ENCODE data around the gene TMBIM1. TPM values are rescaled to one million over a fixed set of nuclear protein-coding genes. Genes with fewer than 3 reads are reported as not detected.
A peak's percentile ranks its signal among the peaks of the same experiment; 100 is the strongest.

The TMBIM1 gene
- polyA plus RNA-seq, 6 donors from 2014 or later, result 72.6 to 137 (median 108) TPM

DNA sequence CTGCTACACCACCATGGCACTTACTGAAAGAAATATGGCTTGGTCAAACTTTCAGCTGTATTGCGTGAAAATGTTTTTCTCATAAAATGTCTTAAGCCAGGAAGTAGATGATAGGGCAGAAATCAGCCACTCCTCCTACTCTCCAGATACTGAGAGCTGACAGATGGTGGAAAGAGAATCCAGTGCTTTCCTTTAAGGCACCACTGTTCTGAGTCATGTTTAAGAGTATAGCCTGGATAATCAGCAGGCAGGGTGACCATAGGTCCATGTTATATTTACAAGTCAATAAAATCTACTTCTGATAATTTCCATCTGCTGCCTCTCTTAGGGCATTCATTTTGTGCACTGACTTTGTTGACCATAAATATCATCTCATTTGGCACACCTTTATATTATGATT lies 53.4 kb downstream of the TMBIM1 start:
- DNase-seq (no peak), ATAC-seq (ENCODE audit: low read depth in 2 of 2) (no peak)
- Mint-ChIP-seq H3K36me3 (peaks cover 8 to 16% of the 10 kb centered on the region in 2 donors), H3K27me3 (no peaks in the 10 kb centered on the region), H3K9me3 (no peaks in the 10 kb centered on the region), H3K27ac (no peak overlapping the region), H3K4me3 (no peak overlapping the region), H3K4me1 (no peaks in the 10 kb centered on the region)

DNA sequence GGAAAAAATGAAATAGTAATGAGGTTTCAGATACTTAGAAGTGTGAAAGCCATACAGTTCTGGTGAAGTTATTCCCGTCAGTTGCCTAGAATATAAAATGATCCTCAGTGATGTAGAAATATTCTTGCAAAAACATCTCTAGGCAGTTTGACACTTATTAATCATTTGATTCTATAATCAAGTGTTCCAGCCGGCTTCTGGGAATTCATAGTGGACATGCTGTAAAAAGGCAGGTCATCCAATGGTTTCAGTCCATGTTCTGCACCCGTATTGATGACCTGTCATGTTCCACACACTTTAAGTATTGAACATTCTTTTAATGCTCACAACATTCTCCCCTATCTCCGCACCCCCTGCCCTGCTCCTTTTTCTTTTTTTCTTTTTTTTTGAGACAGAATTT lies 55.5 kb downstream of the TMBIM1 start:
- no peak for DNase-seq
- no peaks in the 10 kb centered on the region for H3K27me3 Mint-ChIP-seq
- no peak overlapping the region for H3K4me3 Mint-ChIP-seq
- no peak for ATAC-seq (ENCODE audit: low read depth in 2 of 2)
- peaks cover 0 to 1% (median 0%) of the 10 kb centered on the region in 7 donors for H3K9me3 Mint-ChIP-seq
- peaks cover 0 to 7% (median 0%) of the 10 kb centered on the region in 3 donors for H3K4me1 Mint-ChIP-seq
- H3K27ac Mint-ChIP-seq, result peak overlapping the region in 2 of 6 donors; percentile 83 to 89
- H3K36me3 Mint-ChIP-seq, result peaks cover 4 to 15% of the 10 kb centered on the region in 2 donors

DNA sequence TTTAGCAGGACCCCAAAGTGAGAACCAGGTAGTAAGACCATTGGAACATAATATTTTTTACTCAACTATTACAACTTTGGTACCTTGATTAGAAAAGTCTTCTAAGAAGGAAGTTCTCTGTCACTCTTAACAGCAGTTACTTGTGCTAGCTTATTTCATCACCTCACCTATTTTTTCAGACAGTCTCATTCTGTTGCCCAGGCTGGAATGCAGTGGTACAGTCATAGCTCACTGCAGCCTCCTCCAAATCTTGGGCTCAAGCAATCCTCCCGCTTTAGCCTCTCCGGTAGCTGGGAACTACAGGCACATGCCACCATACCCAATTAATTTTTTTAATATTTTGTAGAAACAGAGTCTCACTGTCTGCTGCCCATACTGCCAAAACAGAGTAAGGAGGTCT lies 57.3 kb downstream of the TMBIM1 start:
- peak overlapping the region in 1 of 6 donors; percentile 30 for H3K27ac Mint-ChIP-seq
- peaks cover 9 to 14% (median 14%) of the 10 kb centered on the region in 3 donors for H3K4me1 Mint-ChIP-seq
- H3K27me3 Mint-ChIP-seq, result no peaks in the 10 kb centered on the region
- no peak for ATAC-seq (ENCODE audit: low read depth in 2 of 2)
- peaks cover 0 to 1% (median 0%) of the 10 kb centered on the region in 7 donors for H3K9me3 Mint-ChIP-seq
- H3K36me3 Mint-ChIP-seq, result peaks cover 16 to 25% of the 10 kb centered on the region in 2 donors
- H3K4me3 Mint-ChIP-seq, result no peak overlapping the region
- DNase-seq, result no peak

DNA sequence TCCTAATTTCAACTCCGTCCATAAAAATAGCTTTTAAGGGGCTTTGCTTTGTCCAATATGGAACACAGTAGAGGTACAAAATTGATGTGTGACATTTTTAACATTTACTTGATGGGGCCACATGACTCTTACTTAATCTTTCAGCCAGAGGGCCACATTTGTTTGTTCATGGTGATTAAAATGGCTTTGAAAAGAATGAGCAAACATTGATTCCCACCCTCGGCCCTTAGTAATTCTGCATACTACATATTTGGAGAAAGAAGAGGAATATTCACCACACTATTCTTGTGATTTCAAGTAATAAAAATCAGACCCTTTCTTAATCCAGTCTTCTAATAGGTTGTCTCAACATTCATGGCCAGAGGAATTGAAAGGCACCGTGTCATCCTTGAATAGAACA lies 57.8 kb downstream of the TMBIM1 start:
- Mint-ChIP-seq H3K36me3 (peaks cover 16 to 25% of the 10 kb centered on the region in 2 donors), H3K27ac (no peak overlapping the region), H3K4me3 (no peak overlapping the region), H3K27me3 (no peaks in the 10 kb centered on the region), H3K9me3 (peaks cover 0 to 1% (median 0%) of the 10 kb centered on the region in 7 donors), H3K4me1 (peaks cover 9 to 15% (median 14%) of the 10 kb centered on the region in 3 donors)
- DNase-seq, result no peak
- no peak for ATAC-seq (ENCODE audit: low read depth in 2 of 2)

DNA sequence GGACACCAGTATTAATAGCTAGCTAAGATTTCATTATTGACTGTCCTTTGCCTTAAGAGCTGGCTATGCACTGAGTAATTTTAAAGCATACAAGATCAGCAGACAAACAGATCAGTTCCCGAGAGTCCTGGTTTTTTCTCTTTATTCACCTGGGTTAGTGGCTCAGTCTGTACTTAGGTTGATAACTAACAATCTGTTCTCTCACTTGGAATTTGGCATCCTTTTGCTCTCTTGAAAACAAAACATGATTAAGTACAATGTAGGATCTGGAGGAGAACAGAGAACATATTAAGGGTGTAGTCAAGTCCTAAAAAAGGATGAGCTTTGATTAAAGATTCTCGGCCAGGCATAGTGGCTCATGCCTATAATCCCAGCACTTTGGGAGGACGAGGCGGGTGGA lies 58.8 kb downstream of the TMBIM1 start:
- Mint-ChIP-seq H3K4me1 (peaks cover 18 to 24% (median 22%) of the 10 kb centered on the region in 3 donors), H3K4me3 (no peak overlapping the region), H3K36me3 (peaks cover 16 to 20% of the 10 kb centered on the region in 2 donors), H3K27ac (peak overlapping the region in 1 of 6 donors; percentile 85), H3K9me3 (peaks cover 0 to 1% (median 0%) of the 10 kb centered on the region in 7 donors), H3K27me3 (no peaks in the 10 kb centered on the region)
- ATAC-seq (ENCODE audit: low read depth in 2 of 2), result no peak
- DNase-seq, result no peak

DNA sequence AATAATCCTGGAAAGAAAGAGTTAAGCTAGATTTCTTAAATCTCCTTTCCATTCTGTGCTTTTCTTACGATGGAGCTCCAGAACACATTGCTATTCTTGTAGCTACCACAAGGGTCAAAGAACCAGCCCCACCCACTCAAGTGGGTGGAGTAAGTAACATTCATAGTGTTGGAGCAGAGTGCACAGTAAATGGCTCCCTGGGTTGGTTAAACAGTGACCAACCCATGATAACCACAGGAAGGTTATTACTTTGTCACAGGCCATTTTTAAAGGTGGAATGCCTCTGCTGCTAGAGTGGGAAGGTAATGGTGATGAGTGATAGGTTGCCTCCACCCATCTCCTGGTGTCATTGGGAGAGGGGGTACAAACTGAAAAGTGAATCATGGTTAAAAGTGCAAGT lies 61.4 kb downstream of the TMBIM1 start:
- H3K4me3 Mint-ChIP-seq, result peak overlapping the region in 1 of 8 donors; percentile 84
- peak overlapping the region; percentile 9 to 91 (median 48) for H3K27ac Mint-ChIP-seq
- peaks cover 22 to 24% of the 10 kb centered on the region in 2 donors for H3K36me3 Mint-ChIP-seq
- H3K27me3 Mint-ChIP-seq, result no peaks in the 10 kb centered on the region
- DNase-seq (no peak), ATAC-seq (ENCODE audit: low read depth in 2 of 2) (peak; percentile 70 to 75)
- peaks cover 0 to 1% (median 0%) of the 10 kb centered on the region in 7 donors for H3K9me3 Mint-ChIP-seq
- peaks cover 24 to 47% (median 26%) of the 10 kb centered on the region in 3 donors for H3K4me1 Mint-ChIP-seq

DNA sequence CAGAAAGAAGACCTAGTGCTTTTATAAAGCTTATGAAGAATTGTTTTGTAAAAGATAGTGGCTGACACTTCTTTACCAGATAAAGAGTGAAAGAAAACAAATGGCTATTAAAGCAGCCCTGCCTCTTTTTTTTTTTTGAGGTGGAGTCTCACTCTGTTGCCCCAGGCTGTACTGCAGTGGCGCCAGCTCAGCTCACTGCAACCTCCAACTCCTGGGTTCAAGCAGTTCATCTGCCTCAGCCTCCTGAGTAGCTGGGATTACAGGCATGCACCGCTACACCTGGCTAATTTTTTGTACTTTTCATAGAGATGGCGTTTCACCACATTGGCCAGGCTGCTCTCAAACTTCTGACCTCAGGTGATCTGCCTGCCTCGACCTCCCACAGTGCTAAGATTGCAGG lies 62.5 kb downstream of the TMBIM1 start:
- Mint-ChIP-seq H3K4me1 (peaks cover 33 to 55% (median 36%) of the 10 kb centered on the region in 3 donors), H3K27me3 (no peaks in the 10 kb centered on the region), H3K4me3 (no peak overlapping the region), H3K27ac (peak overlapping the region in 1 of 6 donors; percentile 34), H3K9me3 (peaks cover 0 to 1% (median 0%) of the 10 kb centered on the region in 7 donors), H3K36me3 (peaks cover 24 to 30% of the 10 kb centered on the region in 2 donors)
- DNase-seq, result no peak
- ATAC-seq (ENCODE audit: low read depth in 2 of 2), result no peak

DNA sequence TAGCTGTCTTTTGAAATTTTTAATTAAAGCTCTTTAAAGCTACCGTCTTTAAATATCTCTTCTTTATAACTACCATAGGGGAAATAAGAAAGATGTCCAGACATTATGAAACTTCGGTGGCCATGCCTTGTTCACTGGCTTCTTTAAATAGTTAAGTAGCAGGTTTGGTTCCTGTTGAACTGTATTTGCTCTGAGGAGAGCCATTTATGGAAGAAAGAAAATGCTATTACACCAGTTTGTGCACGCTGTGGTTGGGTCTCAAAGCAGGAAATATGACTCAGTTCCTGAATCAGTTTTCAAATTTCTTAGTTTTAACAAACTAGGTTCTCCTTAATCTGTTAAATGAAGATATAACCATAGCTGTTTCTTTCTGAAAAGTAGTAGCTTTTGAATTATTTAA lies 63.1 kb downstream of the TMBIM1 start:
- Mint-ChIP-seq H3K27ac (peak overlapping the region; percentile 9 to 79 (median 62)), H3K36me3 (peaks cover 24 to 36% of the 10 kb centered on the region in 2 donors), H3K27me3 (no peaks in the 10 kb centered on the region), H3K9me3 (peaks cover 0 to 1% (median 0%) of the 10 kb centered on the region in 7 donors), H3K4me1 (peaks cover 39 to 61% (median 43%) of the 10 kb centered on the region in 3 donors), H3K4me3 (peak overlapping the region in 5 of 8 donors; percentile 20 to 79 (median 40))
- DNase-seq (no peak), ATAC-seq (ENCODE audit: low read depth in 2 of 2) (peak; percentile 73 to 78)

DNA sequence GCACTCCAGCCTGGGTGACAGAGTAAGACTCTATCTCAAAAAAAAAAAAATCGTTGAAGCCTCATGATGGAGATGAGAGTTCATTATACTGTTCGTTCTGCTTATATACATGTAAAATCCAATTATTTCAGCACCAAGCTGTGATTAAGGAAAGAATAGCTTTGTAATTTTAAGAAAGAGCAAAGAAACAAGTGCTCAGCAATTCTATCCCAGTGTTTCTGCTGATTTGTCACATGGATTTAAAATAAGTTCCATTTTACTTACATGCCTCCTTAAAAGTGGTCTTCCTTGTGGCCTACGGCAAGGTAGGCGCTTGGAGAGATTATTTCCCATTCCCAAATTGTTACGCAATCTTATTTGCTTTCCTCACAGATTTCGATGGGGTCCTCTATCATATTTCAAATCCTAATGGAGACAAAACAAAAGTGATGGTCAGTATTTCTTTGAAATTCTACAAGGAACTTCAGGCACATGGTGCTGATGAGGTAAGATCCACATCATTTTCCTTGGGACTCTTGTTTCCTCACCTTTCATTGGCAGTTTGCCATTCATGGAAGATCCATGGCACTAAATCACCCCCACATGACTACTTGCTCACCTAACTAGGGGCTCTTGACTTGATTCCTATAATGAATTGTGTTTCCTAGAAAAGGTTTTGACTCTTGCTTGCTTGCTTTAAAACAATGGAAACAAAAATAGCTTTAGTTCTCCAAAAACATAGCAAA lies 63.8 kb downstream of the TMBIM1 start:
- ATAC-seq (ENCODE audit: low read depth in 2 of 2), result no peak
- Mint-ChIP-seq H3K4me3 (peak overlapping the region in 4 of 8 donors; percentile 12 to 79 (median 38)), H3K27ac (peak overlapping the region in 4 of 6 donors; percentile 52 to 88 (median 74)), H3K27me3 (no peaks in the 10 kb centered on the region), H3K9me3 (peaks cover 0 to 1% (median 0%) of the 10 kb centered on the region in 7 donors), H3K4me1 (peaks cover 39 to 67% (median 49%) of the 10 kb centered on the region in 3 donors), H3K36me3 (peaks cover 18 to 36% of the 10 kb centered on the region in 2 donors)
- no peak for DNase-seq

DNA sequence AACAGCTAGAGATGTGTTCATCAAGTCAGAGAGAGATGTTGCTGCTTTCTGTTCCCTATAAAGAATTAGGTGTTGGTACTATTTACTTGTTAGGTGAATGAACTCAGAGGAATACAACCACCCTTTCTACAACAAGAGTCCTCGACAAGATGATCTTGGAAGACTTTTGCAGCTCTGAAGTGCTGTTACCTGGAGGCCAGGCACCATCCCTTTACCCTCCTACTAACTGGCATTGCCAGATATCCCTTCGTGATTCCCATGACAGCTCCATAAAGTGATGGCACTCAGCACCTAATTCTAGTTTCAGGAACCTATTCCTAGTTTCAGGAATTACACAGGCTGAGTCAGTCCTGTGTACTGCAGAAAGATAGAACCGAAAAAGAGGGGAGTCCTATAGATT lies 65.4 kb downstream of the TMBIM1 start:
- Mint-ChIP-seq H3K4me3 (peak overlapping the region in 3 of 8 donors; percentile 21 to 53 (median 51)), H3K36me3 (peaks cover 15 to 36% of the 10 kb centered on the region in 2 donors), H3K27me3 (no peaks in the 10 kb centered on the region), H3K27ac (peak overlapping the region in 4 of 6 donors; percentile 30 to 72 (median 44)), H3K9me3 (no peaks in the 10 kb centered on the region), H3K4me1 (peaks cover 47 to 83% (median 58%) of the 10 kb centered on the region in 3 donors)
- no peak for ATAC-seq (ENCODE audit: low read depth in 2 of 2)
- no peak for DNase-seq

Other genes with a start within 250 kb of the TMBIM1 start
- not detected for gene RUFY4, start 223.2 kb downstream of the TMBIM1 start, polyA plus RNA-seq (ENCODE audit: low read depth in 6 of 6)
- gene CXCR2, start 166.5 kb downstream of the TMBIM1 start, polyA plus RNA-seq (ENCODE audit: low read depth in 6 of 6), result 1 to 10 TPM in 2 of 6 donors, under 1 TPM in 2, not detected in 2; 0.36 to 2.3 (median 1.3) TPM
- gene CXCR1, start 125.5 kb downstream of the TMBIM1 start, polyA plus RNA-seq (ENCODE audit: low read depth in 6 of 6), result 1 to 10 TPM in 1 of 6 donors, not detected in 5; 2.3 TPM
- 1,000 to 10,000 TPM in 1 of 6 donors, 100 to 1,000 TPM in 5; 672 to 1,268 (median 835) TPM for gene ARPC2, start 75.3 kb downstream of the TMBIM1 start, polyA plus RNA-seq (ENCODE audit: low read depth in 6 of 6)
- 1 to 10 TPM in 1 of 6 donors, under 1 TPM in 4, not detected in 1; 0.18 to 1.8 (median 0.33) TPM for gene GPBAR1, start 31.5 kb downstream of the TMBIM1 start, polyA plus RNA-seq (ENCODE audit: low read depth in 6 of 6)
- 100 to 1,000 TPM in 2 of 6 donors, 10 to 100 TPM in 4; 80.7 to 109 (median 96.4) TPM for gene AAMP, start 22.4 kb downstream of the TMBIM1 start, polyA plus RNA-seq (ENCODE audit: low read depth in 6 of 6)
- 100 to 1,000 TPM in 5 of 6 donors, 10 to 100 TPM in 1; 99.4 to 143 (median 127) TPM for gene PNKD, start 22.0 kb downstream of the TMBIM1 start, polyA plus RNA-seq (ENCODE audit: low read depth in 6 of 6)
- under 1 TPM in 1 of 6 donors, not detected in 5; 0.23 TPM for gene CATIP, start 64.4 kb upstream of the TMBIM1 start, polyA plus RNA-seq (ENCODE audit: low read depth in 6 of 6)
- 1 to 10 TPM in 4 of 6 donors, under 1 TPM in 2; 0.82 to 2.4 (median 1.1) TPM for gene SLC11A1, start 89.8 kb upstream of the TMBIM1 start, polyA plus RNA-seq (ENCODE audit: low read depth in 6 of 6)
- gene CTDSP1, start 107.4 kb upstream of the TMBIM1 start, polyA plus RNA-seq (ENCODE audit: low read depth in 6 of 6), result 10 to 100 TPM in 5 of 6 donors, 1 to 10 TPM in 1; 10.0 to 13.8 (median 11.9) TPM
- under 1 TPM; 0.06 to 0.43 (median 0.23) TPM for gene VIL1, start 126.6 kb upstream of the TMBIM1 start, polyA plus RNA-seq (ENCODE audit: low read depth in 6 of 6)